OCI-LY7 (cell line): ENCODE measurements around the gene ARFGAP3.

ENCODE experiments used
- EZH2phosphoT487 ChIP-seq: fragments of 200-600 bp; sonication (generic); IDR thresholded peaks from 2 replicates; pipeline ENCODE4 v1.6.1; 2018; ENCODE audit warnings: low read depth, borderline replicate concordance, mild to moderate bottlenecking, mixed run types, antibody characterized with exemption, low read length, moderate library complexity, mixed read lengths
- TF ChIP-seq, protein P1 (sequence below): fragments of 200-600 bp; sonication (generic); conservative IDR thresholded peaks from 2 replicates; pipeline ENCODE4 v1.5.1; 2014; ENCODE audit warnings: mild to moderate bottlenecking, antibody characterized with exemption, low read length, moderate library complexity, mixed read lengths

DNA sequence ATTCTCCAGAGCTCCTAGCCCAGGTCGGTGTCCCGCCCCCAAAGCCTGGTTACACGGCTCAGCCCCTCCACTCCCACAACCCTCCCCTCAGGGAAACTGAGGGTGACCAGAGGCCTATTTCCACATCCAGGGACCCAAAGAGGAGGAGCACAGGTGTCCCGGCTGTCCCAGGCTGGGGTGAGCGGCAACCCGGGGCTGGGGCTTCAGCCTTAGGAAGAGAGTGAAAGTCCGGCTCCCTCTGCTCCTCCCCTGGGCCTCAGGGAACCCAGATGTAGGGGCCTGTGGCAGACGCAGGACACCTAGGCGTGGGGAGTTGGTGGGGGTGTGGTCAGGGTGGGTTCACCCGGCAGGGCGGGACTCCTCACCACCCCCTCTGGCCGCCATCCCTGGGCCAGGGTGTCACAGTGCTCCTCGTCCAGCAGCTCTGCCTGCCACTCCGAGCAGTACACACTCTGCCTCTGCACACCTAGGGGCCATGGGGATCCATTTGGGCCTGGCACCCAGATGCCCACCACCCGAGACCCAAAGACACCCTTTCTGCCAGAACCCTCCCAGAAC is 63.1 kb downstream of the ARFGAP3 start:
- TF ChIP-seq, protein P1, sequence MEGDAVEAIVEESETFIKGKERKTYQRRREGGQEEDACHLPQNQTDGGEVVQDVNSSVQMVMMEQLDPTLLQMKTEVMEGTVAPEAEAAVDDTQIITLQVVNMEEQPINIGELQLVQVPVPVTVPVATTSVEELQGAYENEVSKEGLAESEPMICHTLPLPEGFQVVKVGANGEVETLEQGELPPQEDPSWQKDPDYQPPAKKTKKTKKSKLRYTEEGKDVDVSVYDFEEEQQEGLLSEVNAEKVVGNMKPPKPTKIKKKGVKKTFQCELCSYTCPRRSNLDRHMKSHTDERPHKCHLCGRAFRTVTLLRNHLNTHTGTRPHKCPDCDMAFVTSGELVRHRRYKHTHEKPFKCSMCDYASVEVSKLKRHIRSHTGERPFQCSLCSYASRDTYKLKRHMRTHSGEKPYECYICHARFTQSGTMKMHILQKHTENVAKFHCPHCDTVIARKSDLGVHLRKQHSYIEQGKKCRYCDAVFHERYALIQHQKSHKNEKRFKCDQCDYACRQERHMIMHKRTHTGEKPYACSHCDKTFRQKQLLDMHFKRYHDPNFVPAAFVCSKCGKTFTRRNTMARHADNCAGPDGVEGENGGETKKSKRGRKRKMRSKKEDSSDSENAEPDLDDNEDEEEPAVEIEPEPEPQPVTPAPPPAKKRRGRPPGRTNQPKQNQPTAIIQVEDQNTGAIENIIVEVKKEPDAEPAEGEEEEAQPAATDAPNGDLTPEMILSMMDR: no peak
- TF ChIP-seq EZH2phosphoT487: no peak
